ENCODE measurements around the gene DNAJB7. TPM values are rescaled to one million over a fixed set of nuclear protein-coding genes. Genes with fewer than 3 reads are reported as not detected.
A peak's percentile ranks its signal among the peaks of the same experiment; 100 is the strongest.

Gene DNAJB7
- total and polyA plus RNA-seq, 2 of the 13 experiments (the other 11 are each of a cell fraction or from before 2014, with no cell fraction given): not detected

GRCh38 chr22:40818747-40819598, 42.9 kb downstream of the DNAJB7 start, which contains the start of gene SLC25A17 (continued):
- TF ChIP-seq ZNF484 (CRISPR knock-in tag; IDR thresholded peaks at IDR 0.05; ENCODE audit: borderline replicate concordance, low read depth) (no peak), PRDM4 (CRISPR knock-in tag; IDR thresholded peaks at IDR 0.05; ENCODE audit: borderline replicate concordance) (no peak), TFDP2 (CRISPR knock-in tag; IDR thresholded peaks at IDR 0.05) (peak; percentile 86), IKZF1 (IDR thresholded peaks at IDR 0.05) (no peak), ZNF816 (CRISPR knock-in tag; IDR thresholded peaks at IDR 0.05; ENCODE audit: borderline replicate concordance) (no peak), ZNF460 (CRISPR knock-in tag; IDR thresholded peaks at IDR 0.05; ENCODE audit: borderline replicate concordance) (peak; percentile 9; the same call in 1 of the 2 replicates), ZNF430 (CRISPR knock-in tag; IDR thresholded peaks at IDR 0.05) (no peak), ZNF770 (CRISPR knock-in tag; IDR thresholded peaks at IDR 0.05) (no peak), ZFYVE20 (CRISPR knock-in tag; IDR thresholded peaks at IDR 0.05; ENCODE audit: borderline replicate concordance, low read depth) (no peak), THAP8 (CRISPR knock-in tag; IDR thresholded peaks at IDR 0.05; ENCODE audit: borderline replicate concordance) (no peak), SCMH1 (CRISPR knock-in tag; IDR thresholded peaks at IDR 0.05; ENCODE audit: borderline replicate concordance) (no peak), ZNF354B (CRISPR knock-in tag; IDR thresholded peaks at IDR 0.05) (no peak), ZNF703 (CRISPR knock-in tag; IDR thresholded peaks at IDR 0.05; ENCODE audit: borderline replicate concordance) (no peak), ZKSCAN5 (CRISPR knock-in tag; IDR thresholded peaks at IDR 0.05) (no peak), ARID3A (IDR thresholded peaks at IDR 0.05; ENCODE audit: low read depth, low read length) (no peak), RAD21 (CRISPR knock-in tag; IDR thresholded peaks at IDR 0.05) (peak; percentile 24; the same call in 1 of the 2 replicates), DNMT3B (CRISPR knock-in tag; conservative IDR thresholded peaks at IDR 0.05) (no peak)
- TF ChIP-seq, protein P1, sequence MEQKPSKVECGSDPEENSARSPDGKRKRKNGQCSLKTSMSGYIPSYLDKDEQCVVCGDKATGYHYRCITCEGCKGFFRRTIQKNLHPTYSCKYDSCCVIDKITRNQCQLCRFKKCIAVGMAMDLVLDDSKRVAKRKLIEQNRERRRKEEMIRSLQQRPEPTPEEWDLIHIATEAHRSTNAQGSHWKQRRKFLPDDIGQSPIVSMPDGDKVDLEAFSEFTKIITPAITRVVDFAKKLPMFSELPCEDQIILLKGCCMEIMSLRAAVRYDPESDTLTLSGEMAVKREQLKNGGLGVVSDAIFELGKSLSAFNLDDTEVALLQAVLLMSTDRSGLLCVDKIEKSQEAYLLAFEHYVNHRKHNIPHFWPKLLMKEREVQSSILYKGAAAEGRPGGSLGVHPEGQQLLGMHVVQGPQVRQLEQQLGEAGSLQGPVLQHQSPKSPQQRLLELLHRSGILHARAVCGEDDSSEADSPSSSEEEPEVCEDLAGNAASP (CRISPR knock-in tag; IDR thresholded peaks at IDR 0.05; ENCODE audit: borderline replicate concordance): peak; percentile 12; the same call in 1 of the 2 replicates

All from HepG2 (cell line).